ENCODE measurements around the gene NPIPA7.
"Not testable (repeated sequence)": the region's sequence is repeated elsewhere in the genome, so short reads cannot be mapped to it uniquely, and the experiment has no call there.

NPIPA7 gene

DNA sequence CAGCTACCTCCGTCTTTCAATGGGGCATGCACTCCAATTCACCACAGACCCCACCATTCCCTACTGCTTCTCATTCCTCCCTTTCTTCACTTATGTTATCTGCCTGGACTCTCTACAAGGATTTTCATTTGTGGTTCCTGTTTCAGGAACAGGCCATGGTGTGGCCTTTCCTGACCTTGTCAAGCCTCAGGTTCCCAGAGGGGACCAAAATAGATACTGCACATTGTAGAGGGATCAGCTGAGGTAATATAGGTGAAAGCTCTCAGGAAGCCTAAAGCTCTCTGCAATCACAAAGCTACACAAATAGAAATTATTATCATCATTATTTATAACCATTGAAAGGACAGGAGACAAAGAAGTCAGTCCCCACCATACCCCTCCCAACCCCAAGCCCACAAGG lies 41.6 kb downstream of the NPIPA7 start:
- not testable (repeated sequence) for H3K27ac ChIP-seq

DNA sequence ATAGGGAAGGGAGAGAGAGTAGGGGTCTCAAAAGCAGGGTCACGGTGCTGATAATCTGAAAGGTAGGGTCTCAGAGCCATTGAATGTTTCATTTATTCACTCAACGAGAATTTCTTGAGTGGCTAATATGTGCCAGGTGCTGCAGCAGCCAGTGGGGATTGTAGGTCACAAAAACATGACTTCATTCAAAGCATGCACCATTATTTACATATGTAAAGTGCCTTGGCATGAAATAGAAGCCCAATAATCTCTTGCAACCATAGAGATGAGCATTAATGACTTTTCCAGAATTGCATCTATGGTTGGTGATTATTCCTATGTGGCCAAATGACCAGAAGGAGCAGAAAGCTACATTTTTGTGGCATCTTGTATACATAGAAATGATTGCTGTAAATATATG lies 46.2 kb downstream of the NPIPA7 start:
- H3K27ac ChIP-seq = not testable (repeated sequence)

DNA sequence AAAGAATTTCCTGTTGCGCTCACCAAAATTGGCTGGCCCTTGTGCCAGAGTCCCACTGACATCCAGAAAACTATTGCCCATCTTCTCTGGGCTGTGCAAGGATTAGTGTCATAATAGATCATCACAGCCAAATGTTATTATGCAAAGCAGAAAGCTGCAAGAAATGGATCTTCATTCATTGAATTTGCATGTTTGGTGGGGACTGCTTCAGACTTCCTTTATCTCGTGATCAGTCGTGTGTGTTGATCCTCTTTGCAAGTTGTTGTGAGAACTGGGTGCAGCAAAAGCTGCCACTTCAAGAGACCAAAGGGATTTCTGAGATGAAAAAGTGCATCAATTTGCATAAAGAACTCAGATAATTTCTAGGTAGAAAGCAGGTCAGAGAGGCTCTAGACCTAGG lies 52.2 kb downstream of the NPIPA7 start:
- H3K27ac ChIP-seq = not testable (repeated sequence)

DNA sequence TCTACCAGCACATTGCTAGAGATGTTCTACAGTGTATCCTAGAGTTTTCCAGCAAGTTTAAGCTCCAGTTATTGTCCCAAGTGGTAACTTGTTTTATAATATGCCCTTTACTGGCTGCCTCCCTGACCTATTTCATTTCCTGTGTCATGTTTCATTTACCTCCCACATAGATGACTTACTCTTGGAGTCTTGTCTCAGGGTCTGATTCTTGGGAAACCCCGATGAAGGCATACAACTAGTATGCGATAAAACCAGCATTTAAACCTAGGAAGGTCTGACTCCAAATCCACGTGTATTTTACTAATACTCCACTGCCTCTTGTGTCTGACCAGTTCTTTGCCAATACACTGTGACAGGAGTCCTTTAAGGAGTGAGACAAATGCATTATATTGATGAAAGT lies 55.8 kb downstream of the NPIPA7 start:
- H3K27ac ChIP-seq = not testable (repeated sequence)

DNA sequence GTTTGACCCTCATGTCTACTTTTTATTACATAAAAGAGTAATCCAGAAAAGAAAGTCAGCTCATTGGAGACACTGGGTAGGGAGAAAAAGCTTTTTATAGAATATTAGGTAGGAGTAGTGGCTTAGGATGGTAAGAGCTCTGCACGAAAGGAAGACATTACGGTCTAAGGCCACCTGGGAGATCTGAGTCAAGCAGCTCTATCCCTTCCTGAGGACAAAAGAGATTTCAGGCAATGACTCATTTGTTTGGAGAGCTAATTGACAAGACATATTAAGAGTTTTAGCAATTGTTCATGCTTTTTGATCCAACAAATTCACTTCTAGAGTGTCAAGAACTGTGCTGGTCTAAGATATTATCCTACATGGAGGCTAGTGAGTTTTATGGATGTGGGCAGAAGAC lies 62.5 kb downstream of the NPIPA7 start:
- not testable (repeated sequence) for H3K27ac ChIP-seq

Measured in C4-2B (cell line).